HFF-Myc (cell line): ENCODE results near the gene CSMD2.

Source experiments
- DNase-seq: peaks from one replicate; pipeline ENCODE4 v3.0.0-alpha.2; 2011; ENCODE audit warnings: low read depth; ENCODE audit errors: extremely low read depth
- H3K4me3 ChIP-seq: replicated peaks from 2 replicates; pipeline ENCODE4 v1.5.1; 2011; ENCODE audit warnings: low read depth, mild to moderate bottlenecking, control low read depth, low read length
- TF ChIP-seq, protein P1 (sequence below): IDR thresholded peaks from 2 replicates; pipeline ENCODE4 v1.5.1; 2012; ENCODE audit warnings: mild to moderate bottlenecking, low read depth, low read length, control low read depth; ENCODE audit errors: missing control alignments

CSMD2 gene

DNA sequence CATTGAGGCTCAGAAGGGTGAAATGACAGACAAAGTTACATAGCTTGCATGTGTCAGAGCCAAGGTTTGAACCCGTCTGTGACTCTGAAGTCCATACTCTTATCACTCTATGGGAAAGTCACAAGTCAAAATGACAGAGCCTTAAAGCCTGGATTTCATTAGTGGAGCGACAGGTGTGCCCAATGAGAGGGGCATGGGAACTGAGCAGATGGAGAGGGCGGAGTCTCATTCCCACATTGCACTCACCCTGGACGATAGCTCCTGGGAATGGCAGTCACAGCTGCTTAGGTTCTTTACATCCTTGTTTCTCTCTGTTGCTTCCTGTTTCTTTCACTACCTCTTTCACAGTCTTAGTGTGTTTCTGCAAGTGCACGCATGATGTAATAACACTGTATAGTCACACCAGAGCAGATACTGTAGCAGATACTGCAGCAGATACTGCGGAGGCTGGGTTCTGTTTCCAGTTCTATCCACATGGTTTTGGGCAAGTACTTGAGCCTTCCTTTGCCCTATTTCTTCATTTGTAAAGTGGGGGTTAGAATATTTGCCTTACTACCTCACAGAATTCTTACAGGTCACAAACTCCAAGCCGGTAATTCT is 565.4 kb downstream of the CSMD2 start:
- TF ChIP-seq, protein P1, sequence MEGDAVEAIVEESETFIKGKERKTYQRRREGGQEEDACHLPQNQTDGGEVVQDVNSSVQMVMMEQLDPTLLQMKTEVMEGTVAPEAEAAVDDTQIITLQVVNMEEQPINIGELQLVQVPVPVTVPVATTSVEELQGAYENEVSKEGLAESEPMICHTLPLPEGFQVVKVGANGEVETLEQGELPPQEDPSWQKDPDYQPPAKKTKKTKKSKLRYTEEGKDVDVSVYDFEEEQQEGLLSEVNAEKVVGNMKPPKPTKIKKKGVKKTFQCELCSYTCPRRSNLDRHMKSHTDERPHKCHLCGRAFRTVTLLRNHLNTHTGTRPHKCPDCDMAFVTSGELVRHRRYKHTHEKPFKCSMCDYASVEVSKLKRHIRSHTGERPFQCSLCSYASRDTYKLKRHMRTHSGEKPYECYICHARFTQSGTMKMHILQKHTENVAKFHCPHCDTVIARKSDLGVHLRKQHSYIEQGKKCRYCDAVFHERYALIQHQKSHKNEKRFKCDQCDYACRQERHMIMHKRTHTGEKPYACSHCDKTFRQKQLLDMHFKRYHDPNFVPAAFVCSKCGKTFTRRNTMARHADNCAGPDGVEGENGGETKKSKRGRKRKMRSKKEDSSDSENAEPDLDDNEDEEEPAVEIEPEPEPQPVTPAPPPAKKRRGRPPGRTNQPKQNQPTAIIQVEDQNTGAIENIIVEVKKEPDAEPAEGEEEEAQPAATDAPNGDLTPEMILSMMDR: no peak

GRCh38 chr1:33588726-33589125 is 576.3 kb downstream of the CSMD2 start:
- no peak overlapping the region for H3K4me3 ChIP-seq
- TF ChIP-seq, protein P1: no peak

More for the DNA sequence above, 565.4 kb downstream of the CSMD2 start:
- no peak overlapping the region for H3K4me3 ChIP-seq
- DNase-seq: no peak

DNA sequence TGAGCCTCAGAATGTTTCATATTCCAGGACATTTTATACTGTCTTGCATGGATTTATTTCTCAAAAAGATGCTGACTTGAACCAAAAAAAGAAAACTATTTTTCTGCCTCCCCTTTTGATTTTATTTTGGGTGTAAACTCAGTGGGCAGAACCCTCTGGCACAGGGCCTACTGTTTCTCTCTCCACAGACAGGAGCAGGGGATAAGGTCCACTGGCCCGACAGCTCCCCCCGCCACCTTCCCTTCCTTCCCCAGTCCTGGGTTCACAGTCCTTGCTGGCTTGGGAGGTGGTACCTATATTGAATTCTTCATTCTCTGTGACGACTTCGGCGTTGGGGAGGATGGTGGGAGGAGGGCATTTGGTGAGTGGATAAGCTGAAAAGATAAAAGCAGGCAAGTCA is 578.2 kb downstream of the CSMD2 start:
- no peak for DNase-seq

More at GRCh38 chr1:33588726-33589125, 576.3 kb downstream of the CSMD2 start:
- no peak for DNase-seq

DNA sequence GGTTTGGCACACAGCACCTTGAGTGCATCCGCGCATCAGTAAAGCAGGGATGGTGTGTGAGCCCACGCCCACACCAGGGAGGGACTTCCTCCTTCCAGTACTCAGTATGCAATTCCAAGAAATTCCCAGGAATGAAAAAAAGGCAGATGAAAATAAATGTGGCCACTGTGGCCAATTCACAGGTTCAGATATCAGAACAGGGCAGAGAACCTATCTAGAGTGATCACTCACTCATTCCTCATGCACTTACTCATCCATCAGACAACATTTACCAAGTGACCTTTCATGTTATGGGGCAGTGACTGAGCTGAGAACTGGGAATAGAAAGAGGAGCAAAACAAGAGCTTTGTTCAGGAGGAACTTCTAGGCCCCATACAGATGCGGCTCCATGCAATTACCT is 578.9 kb downstream of the CSMD2 start:
- no peak for DNase-seq
- TF ChIP-seq, protein P1: no peak

More for the DNA sequence above, 578.2 kb downstream of the CSMD2 start:
- TF ChIP-seq, protein P1: no peak
- H3K4me3 ChIP-seq: no peak overlapping the region

DNA sequence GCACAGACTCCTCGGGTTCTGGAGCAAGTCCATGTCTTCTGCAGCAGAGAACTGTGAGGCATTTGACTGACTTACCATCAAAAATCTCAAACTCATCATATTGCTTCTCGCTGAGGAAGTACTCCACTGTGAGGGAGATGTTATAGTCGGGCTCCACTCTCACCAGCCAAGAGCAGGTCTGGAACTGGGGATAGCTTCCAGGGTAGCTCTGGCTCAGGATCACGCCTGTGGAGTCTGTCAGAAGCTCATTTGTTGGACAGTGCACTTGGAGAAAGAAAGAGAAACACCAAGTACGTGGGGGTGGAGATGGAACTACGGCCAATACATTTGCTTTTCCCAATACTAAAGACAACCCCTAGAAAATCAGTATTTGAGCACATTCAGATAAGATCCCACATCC is 581.5 kb downstream of the CSMD2 start:
- H3K4me3 ChIP-seq: no peak overlapping the region

More for the DNA sequence above, 578.9 kb downstream of the CSMD2 start:
- no peak overlapping the region for H3K4me3 ChIP-seq

DNA sequence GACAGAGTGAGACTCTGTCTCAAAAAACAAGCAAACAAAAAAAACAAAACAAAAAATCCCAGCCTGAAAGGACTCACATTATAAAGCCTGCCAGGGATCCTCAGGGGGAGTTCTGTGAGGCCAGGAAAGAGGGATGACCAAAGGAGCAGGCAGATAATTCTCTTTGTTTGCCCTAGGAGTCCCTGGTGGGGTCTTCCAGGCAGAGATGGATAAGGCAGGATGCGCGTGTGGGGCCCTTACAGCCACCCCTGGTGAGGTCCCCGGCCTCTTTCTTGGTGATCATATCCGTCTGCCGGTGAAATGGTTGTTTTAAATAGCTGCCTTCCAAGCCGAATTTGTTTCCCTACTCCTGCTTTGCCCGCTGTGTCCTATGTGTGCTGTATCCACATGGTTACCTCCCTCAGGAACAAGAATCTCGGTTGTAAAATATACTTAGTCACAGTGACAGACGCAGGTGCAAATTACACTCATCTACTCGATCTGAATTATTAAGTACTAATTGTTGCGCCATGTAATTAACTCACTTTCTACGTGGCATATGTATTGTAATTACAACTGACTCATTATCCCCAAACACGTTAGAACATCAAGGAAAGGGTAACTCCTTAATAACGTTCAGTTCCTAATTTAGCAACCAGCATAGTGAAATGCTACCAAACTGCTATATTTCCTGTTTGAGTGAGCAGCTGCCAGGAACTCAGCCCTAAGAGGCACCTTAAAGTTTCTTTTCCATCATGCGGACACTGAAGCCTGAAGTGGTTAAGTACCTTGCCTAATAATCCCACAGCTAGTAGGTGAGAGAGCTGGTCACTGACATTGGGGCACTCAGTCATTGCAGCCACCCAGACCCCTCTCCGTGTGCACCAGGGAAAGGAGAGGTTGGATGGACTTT is 586.2 kb downstream of the CSMD2 start:
- no peak overlapping the region for H3K4me3 ChIP-seq
- TF ChIP-seq, protein P1: no peak
- DNase-seq: no peak

More for the DNA sequence above, 581.5 kb downstream of the CSMD2 start:
- no peak for DNase-seq
- TF ChIP-seq, protein P1: no peak
